GM21526 (cell line): Measurements from ENCODE around the gene KRTAP4-16.
"Not testable (repeated sequence)": the region's sequence is repeated elsewhere in the genome, so short reads cannot be mapped to it uniquely, and the experiment has no call there.

ENCODE experiments used
- ATAC-seq: cut with Tn5 transposase; IDR thresholded peaks from one replicate; pipeline ENCODE4 v1.9.1; 2021; ENCODE audit warnings: moderate library complexity; ENCODE audit not compliant: unreplicated experiment, low FRiP score

The KRTAP4-16 gene

DNA sequence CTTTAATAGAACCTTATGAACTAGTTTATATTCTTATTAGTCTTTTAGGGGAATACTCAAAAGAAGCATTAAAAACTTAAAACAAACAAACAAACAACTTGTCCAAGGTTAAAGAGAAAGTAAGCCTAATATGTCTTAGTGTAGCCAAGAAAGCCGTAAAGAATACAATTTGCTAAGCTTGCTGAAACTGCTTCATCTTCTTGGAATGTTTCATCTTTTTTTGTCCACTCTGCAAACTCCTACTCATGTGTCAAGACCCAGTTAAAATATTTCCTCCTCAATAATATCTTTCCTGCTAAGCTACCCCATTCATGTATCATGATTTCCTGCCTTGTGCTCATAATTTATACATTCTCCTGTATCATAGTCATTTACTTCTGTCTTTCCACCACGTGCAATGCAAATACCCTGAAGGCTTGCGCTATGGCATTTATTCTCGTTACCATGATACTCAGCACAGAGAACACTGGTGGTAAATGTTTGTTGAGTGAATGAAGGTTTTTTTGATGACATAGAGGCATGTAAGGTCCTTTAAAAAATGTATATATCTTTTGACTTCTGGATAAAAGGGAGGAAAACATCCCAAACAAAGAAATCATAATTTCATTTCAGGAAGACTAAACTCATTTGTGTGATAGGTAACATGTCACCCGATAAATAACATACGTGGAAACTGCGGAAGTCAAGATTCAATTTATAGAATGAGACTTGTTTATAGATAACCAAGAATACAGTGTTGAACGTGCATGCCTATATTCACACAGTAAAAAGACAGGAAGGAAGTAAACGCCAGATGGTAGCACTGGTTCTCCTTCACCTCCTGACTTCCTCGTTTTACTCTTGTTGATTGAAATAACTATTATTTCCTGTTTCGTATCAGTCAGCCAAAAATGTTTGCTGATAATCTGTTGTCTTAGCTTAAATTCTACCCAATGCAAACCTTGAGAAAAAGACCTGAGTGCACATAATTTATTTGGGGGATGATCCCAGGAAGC lies 18.0 kb upstream of the KRTAP4-16 start:
- ATAC-seq, result not testable (repeated sequence)

GRCh38 chr17:41118721-41119120 lies 16.7 kb upstream of the KRTAP4-16 start:
- no peak for ATAC-seq

- ATAC-seq, result not testable (repeated sequence)
Measured at GRCh38 chr17:41117846-41118386, 15.9 kb upstream of the KRTAP4-16 start, which contains the start of gene KRTAP4-11. Gene KRTAP4-11, minus strand, starts transcription at chr17:41118373. Its CDS starts 58 bp downstream, at chr17:41118315.

DNA sequence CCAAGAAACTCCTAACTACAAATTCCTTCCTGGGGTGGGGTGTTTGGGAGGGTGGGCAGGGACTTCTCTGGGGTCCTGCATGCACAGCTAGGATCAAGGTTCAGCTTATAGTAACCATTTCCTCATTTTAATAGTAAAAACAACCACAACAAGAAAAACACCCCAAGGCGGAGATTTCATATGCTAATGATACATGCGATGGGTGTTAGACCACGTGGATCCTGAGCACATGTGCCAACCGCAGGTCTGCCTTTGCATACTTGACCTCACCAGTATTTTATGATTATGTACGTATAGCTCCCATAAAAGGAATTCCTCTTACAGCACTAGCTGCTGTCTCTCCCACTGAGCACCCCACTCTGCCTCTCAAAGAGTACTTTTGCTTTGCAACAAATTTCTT lies 14.3 kb upstream of the KRTAP4-16 start:
- no peak for ATAC-seq

GRCh38 chr17:41111151-41111885 lies 9.3 kb upstream of the KRTAP4-16 start:
- ATAC-seq, result no peak

- ATAC-seq, result not testable (repeated sequence)
Measured at GRCh38 chr17:41108728-41109386, 6.8 kb upstream of the KRTAP4-16 start.

- ATAC-seq, result no peak
Measured at GRCh38 chr17:41107941-41108450, 6.0 kb upstream of the KRTAP4-16 start.

DNA sequence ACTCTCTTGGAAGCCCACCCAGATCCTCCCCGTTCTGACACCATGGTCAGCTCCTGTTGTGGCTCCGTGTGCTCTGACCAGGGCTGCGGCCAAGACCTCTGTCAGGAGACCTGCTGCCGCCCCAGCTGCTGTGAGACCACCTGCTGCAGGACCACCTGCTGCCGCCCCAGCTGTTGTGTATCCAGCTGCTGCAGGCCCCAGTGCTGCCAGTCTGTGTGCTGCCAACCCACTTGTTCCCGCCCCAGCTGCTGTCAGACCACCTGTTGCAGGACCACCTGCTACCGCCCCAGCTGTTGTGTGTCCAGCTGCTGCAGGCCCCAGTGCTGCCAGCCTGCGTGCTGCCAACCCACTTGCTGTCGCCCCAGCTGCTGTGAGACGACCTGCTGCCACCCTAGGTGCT lies 3.3 kb upstream of the KRTAP4-16 start, which contains the start of gene KRTAP4-9:
KRTAP4-9 (plus strand) TSS at position 43 of the 400 bp plus-strand sequence; CDS start at position 43, 0 bp downstream.
- not testable (repeated sequence) for ATAC-seq

GRCh38 chr17:41104386-41105038 lies 2.5 kb upstream of the KRTAP4-16 start:
- ATAC-seq, result not testable (repeated sequence)

DNA sequence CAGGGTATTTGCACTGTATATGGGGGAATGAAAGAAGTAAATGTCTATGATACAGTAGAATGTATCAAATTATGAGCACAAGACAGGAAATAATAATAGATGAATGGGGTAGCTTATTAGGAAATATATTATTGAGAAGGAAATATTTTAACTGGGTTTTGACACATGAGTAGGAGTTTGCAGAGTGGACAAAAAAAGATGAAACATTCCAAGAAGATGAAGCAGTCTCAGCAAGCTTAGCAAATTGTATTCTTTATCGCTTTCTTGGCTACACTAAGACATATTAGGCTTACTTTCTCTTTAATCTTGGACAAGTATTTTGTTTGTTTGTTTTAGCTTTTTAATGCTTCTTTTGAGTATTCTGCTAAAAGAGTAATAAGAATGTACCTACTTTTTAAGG lies 1.9 kb upstream of the KRTAP4-16 start:
- no peak for ATAC-seq

DNA sequence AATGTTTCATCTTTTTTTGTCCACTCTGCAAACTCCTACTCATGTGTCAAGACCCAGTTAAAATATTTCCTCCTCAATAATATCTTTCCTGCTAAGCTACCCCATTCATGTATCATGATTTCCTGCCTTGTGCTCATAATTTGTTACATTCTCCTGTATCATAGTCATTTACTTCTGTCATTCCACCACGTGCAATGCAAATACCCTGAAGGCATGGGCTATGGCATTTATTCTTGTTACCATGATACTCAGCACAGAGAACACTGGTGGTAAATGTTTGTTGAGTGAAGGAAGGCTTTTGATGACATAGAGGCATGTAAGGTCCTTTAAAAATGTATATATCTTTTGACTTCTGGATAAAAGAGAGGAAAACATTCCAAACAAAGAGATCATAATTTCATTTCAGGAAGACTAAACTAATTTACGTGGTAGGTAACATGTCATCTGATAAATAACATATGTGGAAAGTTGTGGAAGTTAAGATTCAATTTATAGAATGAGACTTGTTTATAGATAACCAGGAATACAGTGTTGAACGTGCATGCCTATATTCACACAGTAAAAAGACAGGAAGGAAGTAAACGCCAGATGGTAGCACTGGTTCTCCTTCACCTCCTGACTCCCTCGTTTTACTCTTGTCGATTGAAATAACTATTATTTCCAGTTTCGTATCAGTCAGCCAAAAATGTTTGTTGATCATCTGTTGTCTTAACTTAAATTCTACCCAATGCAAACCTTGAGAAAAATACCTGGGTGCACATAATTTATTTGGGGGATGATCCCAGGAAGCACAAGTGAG lies 2.1 kb downstream of the KRTAP4-16 start:
- ATAC-seq, result not testable (repeated sequence)

DNA sequence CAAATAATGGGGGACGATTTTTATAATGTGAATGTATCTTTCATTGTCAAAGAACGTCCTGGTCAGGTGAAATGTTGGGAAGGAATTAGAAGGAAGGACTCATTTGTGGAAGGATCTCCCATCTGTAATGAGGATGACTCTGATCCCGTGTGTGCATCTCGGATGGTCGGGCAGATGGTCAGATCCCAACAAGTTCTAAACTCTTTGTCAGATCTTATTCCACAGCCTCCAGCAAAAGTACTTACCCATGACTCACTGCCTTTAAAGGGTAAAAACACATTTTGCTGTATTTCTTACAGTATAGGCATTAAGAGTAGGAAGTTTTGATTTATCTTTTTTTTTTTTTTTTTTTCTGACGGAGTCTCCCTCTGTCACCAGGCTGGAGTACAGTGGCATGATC lies 3.5 kb downstream of the KRTAP4-16 start:
- ATAC-seq, result no peak

- ATAC-seq, result no peak
Measured at GRCh38 chr17:41098042-41098441, 4.0 kb downstream of the KRTAP4-16 start, which contains the start of gene KRTAP4-8. Gene KRTAP4-8, minus strand, starts transcription at chr17:41098142. Its CDS starts 58 bp downstream, at chr17:41098084.

DNA sequence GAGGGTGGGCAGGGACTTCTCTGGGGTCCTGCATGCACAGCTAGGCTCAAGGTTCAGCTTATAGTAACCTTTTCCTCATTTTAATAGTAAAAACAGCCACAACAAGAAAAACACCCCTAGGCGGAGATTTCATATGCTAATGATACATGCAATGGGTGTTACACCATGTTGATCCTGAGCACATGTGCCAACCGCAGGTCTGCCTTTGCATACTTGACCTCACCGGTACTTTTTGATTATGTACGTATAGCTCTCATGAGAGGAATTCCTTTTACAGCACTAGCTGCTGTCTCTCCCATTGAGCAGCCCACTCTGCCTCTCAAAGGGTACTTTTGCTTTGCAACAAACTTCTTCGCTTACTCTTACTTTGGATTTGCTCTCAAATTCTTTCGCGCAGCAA lies 6.0 kb downstream of the KRTAP4-16 start:
- ATAC-seq, result no peak

- not testable (repeated sequence) for ATAC-seq
Measured at GRCh38 chr17:41088760-41089352, 13.2 kb downstream of the KRTAP4-16 start.

DNA sequence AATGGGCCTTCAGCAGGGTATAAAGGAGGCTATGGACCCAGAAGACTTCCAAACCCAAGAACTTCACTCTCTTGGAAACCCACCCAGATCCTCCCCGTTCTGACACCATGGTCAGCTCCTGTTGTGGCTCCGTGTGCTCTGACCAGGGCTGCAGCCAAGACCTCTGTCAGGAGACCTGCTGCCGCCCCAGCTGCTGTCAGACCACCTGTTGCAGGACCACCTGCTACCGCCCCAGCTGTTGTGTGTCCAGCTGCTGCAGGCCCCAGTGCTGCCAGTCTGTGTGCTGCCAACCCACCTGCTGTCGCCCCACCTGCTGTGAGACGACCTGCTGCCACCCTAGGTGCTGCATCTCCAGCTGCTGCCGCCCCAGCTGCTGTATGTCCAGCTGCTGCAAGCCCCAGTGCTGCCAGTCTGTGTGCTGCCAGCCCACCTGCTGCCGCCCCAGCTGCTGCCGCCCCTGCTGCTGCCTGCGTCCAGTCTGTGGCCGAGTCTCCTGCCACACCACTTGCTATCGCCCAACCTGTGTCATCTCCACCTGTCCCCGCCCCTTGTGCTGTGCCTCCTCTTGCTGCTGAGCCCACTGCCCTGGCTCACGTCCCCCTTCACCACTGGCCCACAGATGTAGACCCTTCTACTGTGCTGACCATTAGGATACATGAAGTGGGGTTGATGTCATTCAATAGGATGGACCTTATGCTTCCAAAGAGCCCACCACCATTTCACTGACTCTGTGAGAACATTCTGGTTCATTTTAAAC lies 17.7 kb downstream of the KRTAP4-16 start, which contains the start of gene KRTAP4-7:
KRTAP4-7 (plus strand) TSS at position 51 of the 757 bp plus-strand sequence; CDS start at position 108, 57 bp downstream.
- not testable (repeated sequence) for ATAC-seq

DNA sequence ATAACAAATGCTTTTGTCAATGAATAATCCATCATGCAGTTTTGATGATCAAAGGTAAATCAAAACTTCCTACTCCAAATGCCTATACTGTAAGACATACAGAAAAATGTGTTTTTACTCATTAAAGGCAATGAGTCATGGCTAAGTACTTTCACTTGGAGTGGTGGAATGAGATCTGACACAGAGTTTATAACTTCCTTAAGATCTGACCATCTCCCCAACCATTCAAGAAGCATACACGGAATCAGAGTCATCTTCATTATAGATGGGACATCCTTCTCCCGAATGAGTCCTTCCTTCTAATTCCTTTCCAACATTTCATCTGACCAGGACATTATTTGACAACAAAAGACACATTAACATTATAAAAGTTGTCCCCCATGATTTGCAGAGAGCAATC lies 18.6 kb downstream of the KRTAP4-16 start:
- ATAC-seq, result not testable (repeated sequence)
